GM23338 (cell line): Measurements from ENCODE around the gene SERINC4. TPM values are rescaled to one million over a fixed set of nuclear protein-coding genes. Genes with fewer than 3 reads are reported as not detected.

Experiments
- ATAC-seq: fragments of 200-7000 bp; cut with Tn5 transposase; 3 replicates; pipeline ENCODE4 v1.9.1; 2020
- DNase-seq: peaks from one replicate; pipeline ENCODE4 v3.0.0-alpha.2; 2015; ENCODE audit warnings: low spot score
- H2AFZ ChIP-seq: fragments of 200-600 bp; sonication (generic); 2 replicates; pipeline ENCODE4 v1.8.0; 2016; ENCODE audit warnings: antibody characterized with exemption, mild to moderate bottlenecking, moderate library complexity
- H3F3A ChIP-seq: fragments of 200-600 bp; sonication (generic); replicated peaks from 2 replicates; pipeline ENCODE4 v1.8.0; 2017; ENCODE audit warnings: antibody characterized with exemption, mixed run types, low read depth
- H3K27ac ChIP-seq: fragments of 200-600 bp; sonication (generic); 2 replicates; pipeline ENCODE4 v1.6.1; 2016; ENCODE audit warnings: low read depth
- H3K27me3 ChIP-seq: fragments of 200-600 bp; sonication (generic); 2 replicates; pipeline ENCODE4 v1.8.0; 2016; ENCODE audit warnings: mild to moderate bottlenecking, mixed run types, moderate library complexity; ENCODE audit not compliant: insufficient read depth
- H3K36me3 ChIP-seq: fragments of 200-600 bp; sonication (generic); 2 replicates; pipeline ENCODE4 v1.8.0; 2016; ENCODE audit warnings: mild to moderate bottlenecking; ENCODE audit not compliant: insufficient read depth
- H3K4me1 ChIP-seq: fragments of 200-600 bp; sonication (generic); 2 replicates; pipeline ENCODE4 v1.8.0; 2016; ENCODE audit warnings: mild to moderate bottlenecking, moderate library complexity; ENCODE audit not compliant: insufficient read depth
- H3K4me2 ChIP-seq: fragments of 200-600 bp; sonication (generic); 2 replicates; pipeline ENCODE4 v1.7.1; 2017; ENCODE audit warnings: mixed run types
- H3K4me3 ChIP-seq: fragments of 200-600 bp; sonication (generic); 2 replicates; pipeline ENCODE4 v1.6.1; 2016; ENCODE audit warnings: mixed run types
- H3K79me2 ChIP-seq: fragments of 200-600 bp; sonication (generic); replicated peaks from 2 replicates; pipeline ENCODE4 v1.8.0; 2017; ENCODE audit warnings: mild to moderate bottlenecking; ENCODE audit not compliant: insufficient read depth
- H3K9me2 ChIP-seq: fragments of 200-600 bp; sonication (generic); 2 replicates; pipeline ENCODE4 v1.8.0; 2017; ENCODE audit not compliant: insufficient read depth
- H4K20me1 ChIP-seq: fragments of 200-600 bp; sonication (generic); replicated peaks from 2 replicates; pipeline ENCODE4 v1.8.0; 2017; ENCODE audit warnings: mild to moderate bottlenecking; ENCODE audit not compliant: insufficient read depth
- H3K27ac Mint-ChIP-seq: 2 replicates; pipeline ENCODE4 v1.8.0; 2020; ENCODE audit warnings: inconsistent platforms, mild to moderate bottlenecking, moderate library complexity, mixed read lengths
- H3K27me3 Mint-ChIP-seq: 3 replicates; pipeline ENCODE4 v1.8.0; 2022; ENCODE audit warnings: low read depth, mild to moderate bottlenecking, moderate library complexity, mixed read lengths, inconsistent platforms; ENCODE audit not compliant: insufficient read depth, poor library complexity
- H3K36me3 Mint-ChIP-seq: 3 replicates; pipeline ENCODE4 v1.8.0; 2021; ENCODE audit warnings: low read depth, mild to moderate bottlenecking, inconsistent platforms, moderate library complexity, mixed read lengths
- H3K4me1 Mint-ChIP-seq: 3 replicates; pipeline ENCODE4 v1.8.0; 2020; ENCODE audit warnings: mild to moderate bottlenecking, inconsistent platforms, mixed read lengths
- H3K4me3 Mint-ChIP-seq: 3 replicates; pipeline ENCODE4 v1.8.0; 2021; ENCODE audit warnings: moderate library complexity, mild to moderate bottlenecking, inconsistent platforms, mixed read lengths
- H3K9me3 Mint-ChIP-seq: 3 replicates; pipeline ENCODE4 v1.8.0; 2020; ENCODE audit warnings: moderate library complexity, mild to moderate bottlenecking, inconsistent platforms, mixed read lengths
- CREB1 ChIP-seq: fragments of 250-450 bp; sonication (Bioruptor Pico); IDR thresholded peaks from 2 replicates; pipeline ENCODE4 v1.5.0; 2020; ENCODE audit warnings: low read depth, mild to moderate bottlenecking, moderate library complexity
- CTCF ChIP-seq, 2 experiments: fragments of 200-600 bp in 1 of 2; sonication (generic) in 1 of 2; conservative IDR thresholded peaks; 2 replicates each; pipeline versions ENCODE4 v1.5.1 to v1.6.1; 2016 to 2017; ENCODE audit warnings: antibody characterized with exemption in 2 of 2, low read depth in 2 of 2, mild to moderate bottlenecking in 2 of 2, moderate library complexity in 1 of 2
- ETS1 ChIP-seq: IDR thresholded peaks from 2 replicates; pipeline ENCODE4 v1.6.1; 2016; ENCODE audit warnings: antibody characterized with exemption
- EZH2 ChIP-seq: fragments of 200-600 bp; sonication (generic); IDR thresholded peaks from one replicate; pipeline ENCODE4 v1.8.0; 2017; ENCODE audit warnings: antibody characterized with exemption, mild to moderate bottlenecking, low read depth; ENCODE audit not compliant: unreplicated experiment
- EZH2phosphoT487 ChIP-seq: fragments of 200-600 bp; sonication (generic); IDR thresholded peaks from one replicate; pipeline ENCODE4 v1.8.1; 2018; ENCODE audit warnings: antibody characterized with exemption; ENCODE audit not compliant: unreplicated experiment
- JUNB ChIP-seq: IDR thresholded peaks from one replicate; pipeline ENCODE4 v1.6.1; 2016; ENCODE audit warnings: antibody characterized with exemption; ENCODE audit not compliant: unreplicated experiment
- NANOG ChIP-seq: IDR thresholded peaks from 2 replicates; pipeline ENCODE4 v1.6.1; 2016; ENCODE audit warnings: antibody characterized with exemption, borderline replicate concordance
- POLR2AphosphoS5 ChIP-seq: IDR thresholded peaks from 2 replicates; pipeline ENCODE4 v1.6.1; 2016; ENCODE audit warnings: antibody characterized with exemption, low read depth
- REST ChIP-seq: IDR thresholded peaks from one replicate; pipeline ENCODE4 v1.6.1; 2018; ENCODE audit warnings: antibody characterized with exemption; ENCODE audit not compliant: unreplicated experiment
- STAT1 ChIP-seq: IDR thresholded peaks from one replicate; pipeline ENCODE4 v1.6.1; 2016; ENCODE audit warnings: antibody characterized with exemption; ENCODE audit not compliant: unreplicated experiment
- ZNF114 ChIP-seq: fragments of 250-450 bp; sonication (Bioruptor Pico); IDR thresholded peaks from 2 replicates; pipeline ENCODE4 v1.5.0; 2020; ENCODE audit warnings: mild to moderate bottlenecking, moderate library complexity
- ZNF331 ChIP-seq: fragments of 250-450 bp; sonication (Bioruptor Pico); IDR thresholded peaks from 2 replicates; pipeline ENCODE4 v1.5.0; 2020; ENCODE audit warnings: low read depth, mild to moderate bottlenecking, moderate library complexity
- ZNF462 ChIP-seq: fragments of 250-450 bp; sonication (Bioruptor Pico); IDR thresholded peaks from 2 replicates; pipeline ENCODE4 v1.5.0; 2020; ENCODE audit warnings: mild to moderate bottlenecking, moderate library complexity
- polyA plus RNA-seq: library from polyadenylated mRNA; unstranded; fragments of >200 nt; fragmentation: Nextera tagmentation; extraction: Ambion mirVana; gene quantifications from 2 replicates; pipeline ENCODE4 v1.2.1, GENCODE V29; 2016
- total RNA-seq: library from RNA; depleted of rRNA; stranded (reverse); fragments of >200 nt; shearing (Covaris generic); gene quantifications from 2 replicates; pipeline ENCODE4 v1.2.3, GENCODE V29; 2014

SERINC4 gene
- total and polyA plus RNA-seq, 2 experiments from 2014 or later: not detected

GRCh38 chr15:43795197-43795596, 4.8 kb downstream of the SERINC4 start:
- peaks cover 37% of the 10 kb centered on the region for H3K4me1 ChIP-seq
- Mint-ChIP-seq H3K4me3 (peak overlapping the region; percentile 32; the same call in 1 of the 3 replicates), H3K9me3 (no peaks in the 10 kb centered on the region), H3K27ac (peak overlapping the region; percentile 79), H3K36me3 (peaks cover 73% of the 10 kb centered on the region), H3K4me1 (peaks cover 54% of the 10 kb centered on the region), H3K27me3 (peaks cover 32% of the 10 kb centered on the region)
- no peaks in the 10 kb centered on the region for H3K9me2 ChIP-seq
- H2AFZ ChIP-seq: no peak overlapping the region
- peaks cover 19% of the 10 kb centered on the region for H3K79me2 ChIP-seq
- no peaks in the 10 kb centered on the region for H3K27me3 ChIP-seq
- DNase-seq (no peak), ATAC-seq (no peak)
- TF ChIP-seq JUNB (no peak), EZH2 (no peak), CREB1 (CRISPR knock-in tag) (no peak), POLR2AphosphoS5 (no peak), ZNF114 (CRISPR knock-in tag) (no peak), ZNF331 (CRISPR knock-in tag) (no peak), STAT1 (no peak), REST (no peak), ETS1 (no peak), EZH2phosphoT487 (no peak), ZNF462 (CRISPR knock-in tag) (no peak), CTCF (conservative IDR thresholded peaks at IDR 0.05; ENCODE audit: low read depth in 2 of 2) (no peak), NANOG (no peak)
- H4K20me1 ChIP-seq: peaks cover 19% of the 10 kb centered on the region; the same call in 1 of the 2 replicates
- peaks cover 35% of the 10 kb centered on the region for H3F3A ChIP-seq
- peak overlapping the region; percentile 68 for H3K4me2 ChIP-seq
- H3K36me3 ChIP-seq: peaks cover 21% of the 10 kb centered on the region
- 0 out of 2 replicates have a peak overlapping the region, but pooled peaks have one; percentile 13 for H3K4me3 ChIP-seq
- peak overlapping the region; percentile 65 for H3K27ac ChIP-seq
